HEK293T (cell line): Measurements from ENCODE around the gene AICDA.
"Not testable (repeated sequence)": the region's sequence is repeated elsewhere in the genome, so short reads cannot be mapped to it uniquely, and the experiment has no call there.

Experiments used
- CTCF ChIA-PET: fragments of 350-600 bp; formaldehyde crosslinking; extraction: SDS; loops from one replicate; lab custom pipeline; 2021; ENCODE audit warnings: antibody characterized with exemption, inconsistent platforms; lab: Yijun Ruan, JAX
- POLR2A ChIA-PET: fragments of 350-600 bp; formaldehyde crosslinking; extraction: SDS; loops from one replicate; lab custom pipeline; 2020; ENCODE audit warnings: antibody characterized with exemption, inconsistent platforms; lab: Yijun Ruan, JAX
- DNase-seq: peaks from one replicate; pipeline ENCODE4 v3.0.0; 2012; ENCODE audit warnings: mixed read lengths; ENCODE audit errors: extremely low spot score
- ARNT ChIP-seq: fragments of 450-650 bp; IDR thresholded peaks from 2 replicates; pipeline ENCODE4 v1.6.1; 2017; ENCODE audit warnings: mild to moderate bottlenecking
- BHLHE40 ChIP-seq: fragments of 450-650 bp; IDR thresholded peaks from 2 replicates; pipeline ENCODE4 v1.6.1; 2016; ENCODE audit warnings: mild to moderate bottlenecking, moderate library complexity, borderline replicate concordance
- CTBP1 ChIP-seq: fragments of 450-650 bp; IDR thresholded peaks from 2 replicates; pipeline ENCODE4 v1.6.1; 2016; ENCODE audit warnings: borderline replicate concordance
- ELF4 ChIP-seq: fragments of 450-650 bp; IDR thresholded peaks from 2 replicates; pipeline ENCODE4 v1.6.1; 2017; ENCODE audit warnings: antibody characterized with exemption
- FOXA1 ChIP-seq: fragments of 450-650 bp; IDR thresholded peaks from 2 replicates; pipeline ENCODE4 v1.6.1; 2016; ENCODE audit warnings: mild to moderate bottlenecking
- FOXK2 ChIP-seq: fragments of 450-650 bp; IDR thresholded peaks from 2 replicates; pipeline ENCODE4 v1.6.1; 2016; ENCODE audit warnings: mild to moderate bottlenecking
- FOXM1 ChIP-seq: fragments of 450-650 bp; IDR thresholded peaks from 2 replicates; pipeline ENCODE4 v1.6.1; 2017; ENCODE audit warnings: mild to moderate bottlenecking, borderline replicate concordance
- HDGF ChIP-seq: fragments of 450-650 bp; IDR thresholded peaks from 2 replicates; pipeline ENCODE4 v1.6.1; 2017; ENCODE audit warnings: antibody characterized with exemption, borderline replicate concordance
- L3MBTL2 ChIP-seq: fragments of 450-650 bp; conservative IDR thresholded peaks from 2 replicates; pipeline ENCODE4 v1.6.1; 2016; ENCODE audit warnings: mild to moderate bottlenecking
- LEF1 ChIP-seq: fragments of 450-650 bp; IDR thresholded peaks from 2 replicates; pipeline ENCODE4 v1.6.1; 2017; ENCODE audit warnings: mild to moderate bottlenecking, borderline replicate concordance
- NFRKB ChIP-seq: fragments of 450-650 bp; IDR thresholded peaks from 2 replicates; pipeline ENCODE4 v1.6.1; 2016; ENCODE audit warnings: mild to moderate bottlenecking, moderate library complexity
- SP1 ChIP-seq: fragments of 450-650 bp; IDR thresholded peaks from 2 replicates; pipeline ENCODE4 v1.6.1; 2017
- SUZ12 ChIP-seq: fragments of 450-650 bp; IDR thresholded peaks from 2 replicates; pipeline ENCODE4 v1.6.1; 2016; ENCODE audit warnings: mild to moderate bottlenecking
- TARDBP ChIP-seq: fragments of 450-650 bp; IDR thresholded peaks from 2 replicates; pipeline ENCODE4 v1.6.1; 2016
- ZNF384 ChIP-seq: fragments of 450-650 bp; IDR thresholded peaks from 2 replicates; pipeline ENCODE4 v1.6.1; 2016
- TF ChIP-seq, protein P1 (sequence below): fragments of 450-650 bp; IDR thresholded peaks from 2 replicates; pipeline ENCODE4 v1.6.1; 2016

AICDA gene

DNA sequence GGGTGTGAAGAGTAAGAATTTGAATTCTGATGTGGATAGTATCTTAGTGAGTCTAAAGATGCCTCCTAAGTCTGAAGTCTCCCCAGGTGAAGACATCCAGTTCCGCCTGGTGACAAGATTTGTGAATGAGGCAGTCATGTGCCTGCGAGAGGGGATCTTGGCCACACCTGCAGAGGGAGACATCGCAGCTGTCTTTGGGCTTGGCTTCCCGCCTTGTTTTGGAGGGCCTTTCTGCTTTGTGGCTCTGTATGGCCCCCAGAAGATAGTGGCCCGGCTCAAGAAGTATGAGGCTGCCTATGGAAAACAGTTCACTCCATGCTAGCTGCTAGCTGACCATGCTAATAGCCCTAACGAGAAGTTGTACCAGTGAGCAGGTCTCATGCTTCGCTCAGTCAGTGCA, 24.6 kb upstream of the AICDA start:
- DNase-seq, result no peak
- ChIA-PET POLR2A (no interaction called here), CTCF (no interaction called here)
- no peak for TF ChIP-seq TARDBP

GRCh38 chr12:8636581-8636980, 23.9 kb upstream of the AICDA start:
- TF ChIP-seq L3MBTL2 (no peak), FOXK2 (no peak), BHLHE40 (no peak), SUZ12 (no peak), HDGF (no peak), CTBP1 (no peak), FOXM1 (no peak), TARDBP (no peak)
- DNase-seq, result no peak
- POLR2A ChIA-PET, result no interaction called here
- CTCF ChIA-PET, result no interaction called here

DNA sequence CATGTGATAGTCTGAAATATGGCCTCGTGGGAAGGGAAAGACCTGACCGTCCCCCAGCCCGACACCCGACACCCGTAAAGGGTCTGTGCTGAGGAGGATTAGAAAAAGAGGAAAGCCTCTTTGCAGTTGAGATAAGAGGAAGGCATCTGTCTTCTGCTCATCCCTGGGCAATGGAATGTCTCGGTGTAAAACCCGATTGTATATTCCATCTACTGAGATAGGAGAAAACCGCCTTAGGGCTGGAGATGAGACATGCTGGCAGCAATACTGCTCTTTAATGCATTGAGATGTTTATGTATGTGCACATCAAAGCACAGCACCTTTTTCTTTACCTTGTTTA, 23.3 kb upstream of the AICDA start:
- CTCF ChIA-PET, result interaction anchor here (1.3 kb wide), 1 partner anchor 15 kb away, joined by 3 read pairs; no protein-coding TSS in a partner anchor
- DNase-seq, POLR2A ChIA-PET: not testable (repeated sequence)

DNA sequence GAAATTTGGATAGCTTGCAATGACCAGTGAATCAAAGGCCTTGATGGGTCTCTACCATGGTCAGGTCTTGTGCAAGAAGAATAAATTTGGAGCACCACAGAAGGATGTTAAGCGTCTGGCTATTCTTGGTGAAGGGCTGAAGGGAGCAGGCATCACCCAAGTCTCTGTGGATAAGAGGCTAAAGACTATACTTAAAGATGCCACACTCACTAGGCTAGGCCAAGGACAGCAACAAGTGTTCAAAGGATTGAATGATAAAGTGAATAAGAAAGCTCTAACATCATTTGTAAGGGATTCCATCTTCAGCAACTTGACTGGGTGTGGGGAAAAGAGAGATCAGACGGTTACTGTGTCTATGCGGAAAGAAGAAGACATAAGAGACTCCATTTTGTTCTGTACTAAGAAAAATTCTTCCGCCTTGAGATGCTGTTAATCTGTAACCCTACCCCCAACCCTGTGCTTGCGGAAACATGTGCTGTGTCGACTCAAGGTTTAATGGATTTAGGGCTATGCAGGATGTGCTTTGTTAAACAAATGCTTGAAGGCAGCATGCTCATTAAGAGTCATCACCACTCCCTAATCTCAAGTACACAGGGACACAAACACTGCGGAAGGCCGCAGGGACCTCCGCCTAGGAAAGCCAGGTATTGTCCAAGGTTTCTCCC, 22.8 kb upstream of the AICDA start:
- POLR2A ChIA-PET, DNase-seq: not testable (repeated sequence)
- CTCF ChIA-PET, result interaction anchor here (1.3 kb wide), 1 partner anchor 15 kb away, joined by 3 read pairs; no protein-coding TSS in a partner anchor

DNA sequence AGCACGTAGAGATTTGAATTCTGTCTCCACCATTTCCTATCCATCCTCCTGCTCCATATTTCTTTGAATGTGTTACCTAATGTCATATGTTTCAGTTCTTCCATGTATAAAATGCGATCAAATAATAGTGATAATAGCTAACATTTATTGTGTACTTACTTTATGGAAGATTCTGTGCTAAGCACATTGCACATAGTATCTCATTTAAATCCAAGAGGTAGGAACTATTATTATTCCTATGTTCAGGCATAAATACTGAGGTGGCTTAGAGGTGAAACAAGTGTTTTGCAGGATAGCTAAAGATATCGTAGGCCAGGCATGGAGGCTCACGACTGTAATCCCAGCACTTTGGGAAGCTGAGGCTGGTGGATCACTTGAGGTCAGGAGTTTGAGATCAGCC, 17.5 kb upstream of the AICDA start:
- DNase-seq, result no peak
- CTCF ChIA-PET, result no interaction called here
- TF ChIP-seq FOXM1, result no peak
- TF ChIP-seq L3MBTL2, result no peak
- no peak for TF ChIP-seq ARNT
- no peak for TF ChIP-seq FOXK2
- POLR2A ChIA-PET, result no interaction called here

DNA sequence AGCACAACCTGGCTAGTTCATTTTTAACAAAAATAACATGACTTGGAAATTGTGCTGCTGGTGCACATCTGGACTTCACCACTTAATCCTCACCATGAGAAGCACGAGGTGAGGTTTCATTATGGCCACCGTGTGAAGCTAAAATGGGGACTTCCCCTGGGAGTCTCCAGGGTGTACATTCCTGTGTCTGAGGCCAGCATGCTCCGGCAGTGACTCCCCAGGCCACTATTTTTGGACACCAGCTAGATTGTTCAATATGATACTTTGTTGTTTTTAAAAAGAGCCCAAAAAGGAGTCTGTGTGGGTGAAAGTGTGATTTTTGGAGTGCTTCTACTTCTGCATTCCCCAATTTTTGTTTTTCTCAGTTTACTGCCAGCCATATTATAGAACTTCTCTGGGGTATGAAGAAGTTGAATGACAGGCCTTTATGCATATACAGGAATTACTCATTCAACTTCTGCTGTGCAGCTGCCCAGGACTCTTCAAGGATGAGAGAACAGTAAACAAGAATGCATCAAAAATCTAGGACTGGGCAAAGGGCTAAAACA, 16.9 kb upstream of the AICDA start:
- TF ChIP-seq NFRKB (no peak), FOXM1 (no peak), ARNT (no peak), FOXA1 (no peak), SUZ12 (no peak), TARDBP (no peak), FOXK2 (no peak), SP1 (no peak), ELF4 (no peak), LEF1 (no peak), BHLHE40 (no peak), L3MBTL2 (no peak), HDGF (no peak), ZNF384 (no peak), CTBP1 (no peak)
- TF ChIP-seq, protein P1, sequence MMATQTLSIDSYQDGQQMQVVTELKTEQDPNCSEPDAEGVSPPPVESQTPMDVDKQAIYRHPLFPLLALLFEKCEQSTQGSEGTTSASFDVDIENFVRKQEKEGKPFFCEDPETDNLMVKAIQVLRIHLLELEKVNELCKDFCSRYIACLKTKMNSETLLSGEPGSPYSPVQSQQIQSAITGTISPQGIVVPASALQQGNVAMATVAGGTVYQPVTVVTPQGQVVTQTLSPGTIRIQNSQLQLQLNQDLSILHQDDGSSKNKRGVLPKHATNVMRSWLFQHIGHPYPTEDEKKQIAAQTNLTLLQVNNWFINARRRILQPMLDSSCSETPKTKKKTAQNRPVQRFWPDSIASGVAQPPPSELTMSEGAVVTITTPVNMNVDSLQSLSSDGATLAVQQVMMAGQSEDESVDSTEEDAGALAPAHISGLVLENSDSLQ, result no peak
- CTCF ChIA-PET, result interaction anchor here (0.6 to 1.0 kb wide), 2 partner anchors 86 to 106 kb away, joined by 3 read pairs; no protein-coding TSS in a partner anchor
- POLR2A ChIA-PET, result no interaction called here
- DNase-seq, result no peak

DNA sequence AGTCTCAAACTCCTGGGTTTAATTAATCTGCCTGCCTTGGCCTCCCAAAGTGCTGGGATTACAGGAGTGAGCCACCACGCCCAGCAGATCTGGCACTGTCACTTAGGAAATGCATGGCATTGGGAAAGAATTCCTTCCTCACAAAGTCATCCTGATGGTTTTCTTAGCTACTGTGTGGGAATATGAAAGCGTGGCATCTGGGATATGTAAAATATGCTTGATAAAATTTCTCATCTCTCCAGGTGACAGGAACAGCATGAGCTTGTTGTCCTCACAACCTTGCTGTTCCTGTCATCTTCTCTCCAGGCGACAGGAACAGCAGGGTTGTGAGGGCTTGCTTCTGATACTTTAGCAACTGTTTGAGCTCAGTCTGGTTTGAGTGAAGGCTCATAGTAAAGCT, 16.1 kb upstream of the AICDA start:
- no peak for DNase-seq
- TF ChIP-seq SP1 (no peak), FOXM1 (no peak), FOXK2 (no peak)
- TF ChIP-seq, protein P1, result no peak
- POLR2A ChIA-PET, result no interaction called here
- CTCF ChIA-PET, result interaction anchor here (0.6 to 1.0 kb wide), 2 partner anchors 85 to 105 kb away, joined by 3 read pairs; no protein-coding TSS in a partner anchor

DNA sequence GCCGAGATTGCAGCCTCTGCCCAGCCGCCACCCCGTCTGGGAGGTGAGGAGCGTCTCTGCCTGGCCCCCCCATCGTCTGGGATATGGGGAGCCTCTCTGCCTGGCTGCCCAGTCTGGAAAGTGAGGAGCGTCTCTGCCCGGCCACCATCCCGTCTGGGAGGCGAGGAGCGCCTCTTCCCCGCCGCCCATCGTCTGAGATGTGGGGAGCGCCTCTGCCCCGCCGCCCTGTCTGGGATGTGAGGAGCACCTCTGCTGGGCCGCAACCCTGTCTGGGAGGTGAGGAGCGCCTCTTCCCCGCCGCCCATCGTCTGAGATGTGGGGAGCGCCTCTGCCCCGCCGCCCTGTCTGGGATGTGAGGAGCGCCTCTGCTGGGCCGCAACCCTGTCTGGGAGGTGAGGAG, 12.1 kb upstream of the AICDA start:
- CTCF ChIA-PET, DNase-seq, POLR2A ChIA-PET: not testable (repeated sequence)

DNA sequence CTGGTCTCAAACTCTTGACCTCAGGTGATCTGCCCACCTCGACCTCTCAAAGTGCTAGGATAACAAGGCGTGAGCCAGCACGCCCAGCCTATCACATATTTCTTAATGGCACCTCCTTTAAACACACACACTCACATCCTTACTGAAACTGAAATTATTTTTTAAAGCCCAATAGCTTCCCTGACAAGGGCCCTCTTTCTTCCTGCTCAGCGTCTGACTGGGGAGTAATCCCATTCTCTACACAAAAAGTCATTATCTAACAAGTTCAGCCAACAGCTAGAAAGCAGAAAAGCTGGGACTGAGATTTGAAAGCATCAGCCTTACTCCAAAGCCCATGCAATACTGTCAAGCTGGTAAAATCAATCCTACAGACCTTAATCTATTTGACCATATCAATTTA, 10.0 kb upstream of the AICDA start:
- no peak for DNase-seq
- TF ChIP-seq SUZ12, result no peak
- TF ChIP-seq TARDBP, result no peak
- no peak for TF ChIP-seq ARNT
- no peak for TF ChIP-seq LEF1
- TF ChIP-seq FOXK2, result no peak
- TF ChIP-seq ZNF384, result no peak
- no peak for TF ChIP-seq L3MBTL2
- no peak for TF ChIP-seq FOXM1
- TF ChIP-seq BHLHE40, result no peak
- TF ChIP-seq ELF4, result no peak
- no peak for TF ChIP-seq FOXA1
- TF ChIP-seq SP1, result no peak
- ChIA-PET POLR2A (no interaction called here), CTCF (interaction anchor here (0.7 kb wide), 1 partner anchor 13 kb away, joined by 3 read pairs; no protein-coding TSS in a partner anchor)
